ENCODE data around the gene MYPN. TPM values are rescaled to one million over a fixed set of nuclear protein-coding genes. Genes with fewer than 3 reads are reported as not detected.
A peak's percentile ranks its signal among the peaks of the same experiment; 100 is the strongest.

The MYPN gene
- total and polyA plus RNA-seq, 11 donors, result 33.4 to 240 (median 152) TPM

DNA sequence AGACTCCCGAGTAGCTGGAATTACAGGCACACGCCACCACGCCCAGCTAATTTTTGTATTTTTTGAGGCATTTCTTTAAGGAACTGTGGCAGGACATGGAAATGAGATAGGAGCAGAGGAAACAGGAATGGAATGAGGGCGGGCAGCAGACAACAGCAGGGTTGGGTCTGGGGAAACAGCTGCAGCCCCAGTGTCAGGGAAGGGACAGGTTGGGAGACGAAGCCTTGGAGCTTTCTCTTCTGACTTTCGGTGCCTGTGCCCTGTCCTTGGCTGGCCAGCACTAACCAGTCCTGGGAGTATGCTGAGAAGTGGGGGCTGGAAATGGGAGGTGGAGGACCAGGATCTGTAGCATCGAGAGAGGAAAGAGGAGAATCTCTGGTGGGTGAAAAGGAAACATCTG lies 75.3 kb downstream of the MYPN start:
- peaks cover 0 to 25% (median 0%) of the 10 kb centered on the region in 9 donors for H3K36me3 ChIP-seq
- no peak for TF ChIP-seq POLR2A (IDR thresholded peaks at IDR 0.05)
- TF ChIP-seq, protein P1, sequence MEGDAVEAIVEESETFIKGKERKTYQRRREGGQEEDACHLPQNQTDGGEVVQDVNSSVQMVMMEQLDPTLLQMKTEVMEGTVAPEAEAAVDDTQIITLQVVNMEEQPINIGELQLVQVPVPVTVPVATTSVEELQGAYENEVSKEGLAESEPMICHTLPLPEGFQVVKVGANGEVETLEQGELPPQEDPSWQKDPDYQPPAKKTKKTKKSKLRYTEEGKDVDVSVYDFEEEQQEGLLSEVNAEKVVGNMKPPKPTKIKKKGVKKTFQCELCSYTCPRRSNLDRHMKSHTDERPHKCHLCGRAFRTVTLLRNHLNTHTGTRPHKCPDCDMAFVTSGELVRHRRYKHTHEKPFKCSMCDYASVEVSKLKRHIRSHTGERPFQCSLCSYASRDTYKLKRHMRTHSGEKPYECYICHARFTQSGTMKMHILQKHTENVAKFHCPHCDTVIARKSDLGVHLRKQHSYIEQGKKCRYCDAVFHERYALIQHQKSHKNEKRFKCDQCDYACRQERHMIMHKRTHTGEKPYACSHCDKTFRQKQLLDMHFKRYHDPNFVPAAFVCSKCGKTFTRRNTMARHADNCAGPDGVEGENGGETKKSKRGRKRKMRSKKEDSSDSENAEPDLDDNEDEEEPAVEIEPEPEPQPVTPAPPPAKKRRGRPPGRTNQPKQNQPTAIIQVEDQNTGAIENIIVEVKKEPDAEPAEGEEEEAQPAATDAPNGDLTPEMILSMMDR (IDR thresholded peaks at IDR 0.05), result no peak
- H3K27me3 ChIP-seq, result peaks cover 0 to 5% (median 0%) of the 10 kb centered on the region in 9 donors
- H3K4me3 ChIP-seq, result no peak overlapping the region
- no peak overlapping the region for H3K27ac ChIP-seq
- ATAC-seq (peak in 2 of 4 donors; percentile 18 to 24), DNase-seq (no peak)
- peaks cover 0 to 3% (median 0%) of the 10 kb centered on the region in 12 donors for H3K4me1 ChIP-seq
- 40 to 57% (median 50%) methylated on average over 7 of the region's 7 CpGs for WGBS, 4 donors
- intact Hi-C loops (cut with DNase I), result no loop called here
- H3K9me3 ChIP-seq, result no peaks in the 10 kb centered on the region

DNA sequence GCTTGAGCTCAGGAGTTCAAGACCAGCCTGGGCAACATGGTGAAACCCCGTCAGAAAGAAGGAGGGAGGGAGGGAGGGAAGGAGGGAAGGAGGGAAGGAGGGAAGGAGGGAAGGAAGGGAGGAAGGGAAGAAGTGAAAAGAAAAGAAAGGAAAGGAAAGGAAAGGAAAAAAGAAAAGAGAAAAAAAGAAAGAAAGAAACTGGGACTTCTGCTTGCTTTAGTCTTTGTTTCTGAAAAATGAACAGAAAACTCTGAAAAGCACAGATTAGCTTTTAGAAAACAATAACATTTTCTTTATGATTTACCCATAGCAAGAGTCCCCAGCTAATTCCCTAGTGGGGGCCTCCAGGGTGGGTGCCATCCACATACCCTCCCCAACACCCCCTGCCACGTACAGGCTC lies 75.8 kb downstream of the MYPN start:
- no peak overlapping the region for H3K4me3 ChIP-seq
- H3K27ac ChIP-seq, result no peak overlapping the region
- H3K4me1 ChIP-seq, result peaks cover 0 to 3% (median 0%) of the 10 kb centered on the region in 12 donors

DNA sequence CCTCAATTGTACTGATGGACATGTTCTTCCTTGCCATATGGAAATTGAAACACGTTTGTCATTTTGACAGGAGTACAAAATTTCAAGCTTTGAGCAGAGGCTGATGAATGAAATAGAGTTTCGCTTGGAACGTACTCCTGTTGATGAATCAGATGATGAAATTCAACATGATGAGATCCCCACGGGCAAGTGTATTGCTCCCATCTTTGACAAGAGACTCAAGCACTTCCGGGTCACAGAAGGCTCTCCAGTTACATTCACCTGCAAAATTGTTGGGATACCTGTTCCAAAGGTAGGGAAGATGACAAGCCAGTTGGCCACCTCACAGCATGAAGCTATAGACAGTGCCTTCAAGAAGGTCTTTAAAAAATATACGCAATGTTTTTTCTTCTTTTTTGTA lies 79.5 kb downstream of the MYPN start:
- Histone ChIP-seq H3K36me3 (peaks cover 0 to 37% (median 0%) of the 10 kb centered on the region in 9 donors), H3K27ac (no peak overlapping the region), H3K4me1 (peaks cover 0 to 9% (median 0%) of the 10 kb centered on the region in 12 donors), H3K9me3 (no peaks in the 10 kb centered on the region), H3K27me3 (peaks cover 0 to 5% (median 0%) of the 10 kb centered on the region in 9 donors), H3K4me3 (no peak overlapping the region)
- ATAC-seq, result no peak
- 88 to 89% (median 89%) methylated on average over 6 of the region's 6 CpGs for WGBS, 4 donors
- no peak for TF ChIP-seq POLR2A (IDR thresholded peaks at IDR 0.05)
- TF ChIP-seq, protein P1 (IDR thresholded peaks at IDR 0.05), result no peak
- intact Hi-C loops (cut with DNase I), result no loop called here
- DNase-seq, result no peak

More for the DNA sequence above, 75.8 kb downstream of the MYPN start:
- peaks cover 0 to 5% (median 0%) of the 10 kb centered on the region in 9 donors for H3K27me3 ChIP-seq
- peaks cover 0 to 30% (median 0%) of the 10 kb centered on the region in 9 donors for H3K36me3 ChIP-seq
- ATAC-seq (no peak), DNase-seq (no peak)
- no peak for TF ChIP-seq POLR2A (IDR thresholded peaks at IDR 0.05)
- TF ChIP-seq, protein P1 (IDR thresholded peaks at IDR 0.05), result no peak
- intact Hi-C loops (cut with DNase I), result no loop called here
- H3K9me3 ChIP-seq, result no peaks in the 10 kb centered on the region
- WGBS, 4 donors, result 43 to 64% (median 47%) methylated on average over 2 of the region's 2 CpGs

DNA sequence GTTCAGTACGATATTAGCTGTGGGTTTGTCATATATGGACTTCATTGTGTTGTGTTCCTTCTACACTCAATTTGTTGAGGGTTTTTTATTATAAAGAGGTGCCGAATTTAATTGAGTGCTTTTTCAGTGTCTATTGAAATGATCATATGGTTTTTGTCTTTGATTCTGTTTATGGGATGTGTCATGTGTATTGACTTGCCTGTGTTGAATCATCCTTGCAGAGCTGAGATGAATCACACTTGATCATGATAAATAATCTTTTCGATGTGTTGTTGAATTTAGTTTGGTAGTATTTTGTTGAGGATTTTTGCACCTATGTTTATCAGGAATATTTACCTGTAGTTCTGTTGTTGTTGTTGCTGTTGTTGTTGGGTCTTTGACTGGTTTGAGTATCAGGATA lies 82.8 kb downstream of the MYPN start:
- intact Hi-C loops (cut with DNase I), result no loop called here
- DNase-seq, result no peak
- Histone ChIP-seq H3K27ac (no peak overlapping the region), H3K4me1 (peaks cover 0 to 6% (median 0%) of the 10 kb centered on the region in 12 donors), H3K9me3 (no peaks in the 10 kb centered on the region), H3K27me3 (no peaks in the 10 kb centered on the region), H3K4me3 (no peak overlapping the region), H3K36me3 (peaks cover 0 to 67% (median 9%) of the 10 kb centered on the region in 9 donors)
- no peak for ATAC-seq
- TF ChIP-seq, protein P1 (IDR thresholded peaks at IDR 0.05), result no peak
- no peak for TF ChIP-seq POLR2A (IDR thresholded peaks at IDR 0.05)
- WGBS, 4 donors, result 90 to 96% (median 95%) methylated on average over 3 of the region's 3 CpGs
